Measurements from ENCODE around the gene TNF.
A peak's percentile ranks its signal among the peaks of the same experiment; 100 is the strongest.
"Not testable (repeated sequence)": the region's sequence is repeated elsewhere in the genome, so short reads cannot be mapped to it uniquely, and the experiment has no call there.

The TNF gene

DNA sequence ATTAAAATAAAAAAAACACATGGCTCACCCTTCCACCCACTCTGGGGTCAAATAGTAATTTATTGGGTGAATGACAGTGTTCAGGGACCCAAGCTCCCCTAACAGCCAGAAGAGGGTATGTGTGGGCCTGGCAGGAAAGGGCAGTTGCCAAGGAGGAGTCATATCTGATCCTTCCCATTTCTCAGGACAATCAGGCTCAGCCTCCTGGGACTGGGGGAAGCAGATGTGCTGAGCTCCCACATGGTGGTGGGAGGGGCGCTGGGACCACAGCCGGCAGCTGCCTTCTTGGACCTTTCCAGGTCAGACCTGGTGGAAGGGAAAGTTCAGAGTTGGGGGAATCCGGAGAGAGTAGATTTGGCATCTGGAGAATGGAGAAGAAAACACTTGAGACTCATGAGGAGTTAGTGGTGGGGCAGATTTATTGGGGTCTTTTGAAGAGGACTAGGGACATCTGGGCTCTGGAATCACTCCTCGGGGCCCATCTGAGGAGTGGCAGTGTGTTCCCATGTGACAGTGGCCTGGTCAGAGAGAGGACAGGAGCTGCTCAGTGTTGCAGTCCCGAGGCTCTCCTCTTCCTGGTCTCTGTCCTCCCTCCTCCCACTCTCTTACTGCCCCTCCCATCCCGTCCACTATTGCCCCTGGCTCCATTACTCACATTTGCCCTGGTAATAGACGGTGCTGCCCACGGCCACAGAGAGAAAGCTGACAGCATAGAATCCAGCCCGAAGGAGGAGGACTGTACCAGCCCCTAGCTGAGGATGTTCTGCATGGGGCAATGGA, 13.7 kb downstream of the TNF start:
- DNase-seq, result no peak

DNA sequence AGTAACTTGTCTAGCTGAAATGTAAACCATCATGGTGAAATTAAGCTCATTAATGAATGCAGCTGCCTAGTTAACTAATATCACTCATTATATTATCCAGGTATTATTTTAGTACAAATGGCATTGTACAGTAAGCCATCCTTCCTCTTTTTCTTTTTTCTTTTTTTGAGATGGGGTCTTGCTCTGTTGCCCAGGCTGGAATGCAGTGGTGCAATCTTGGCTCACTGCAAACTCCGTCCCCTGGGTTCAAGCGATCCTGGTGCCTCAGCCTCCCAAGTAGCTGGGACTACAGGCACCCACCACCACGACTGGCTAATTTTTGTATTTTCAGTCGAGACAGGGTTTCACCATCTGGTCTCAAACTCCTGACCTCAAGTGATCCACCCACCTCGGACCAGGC, 15.3 kb downstream of the TNF start:
- DNase-seq, result not testable (repeated sequence)

DNA sequence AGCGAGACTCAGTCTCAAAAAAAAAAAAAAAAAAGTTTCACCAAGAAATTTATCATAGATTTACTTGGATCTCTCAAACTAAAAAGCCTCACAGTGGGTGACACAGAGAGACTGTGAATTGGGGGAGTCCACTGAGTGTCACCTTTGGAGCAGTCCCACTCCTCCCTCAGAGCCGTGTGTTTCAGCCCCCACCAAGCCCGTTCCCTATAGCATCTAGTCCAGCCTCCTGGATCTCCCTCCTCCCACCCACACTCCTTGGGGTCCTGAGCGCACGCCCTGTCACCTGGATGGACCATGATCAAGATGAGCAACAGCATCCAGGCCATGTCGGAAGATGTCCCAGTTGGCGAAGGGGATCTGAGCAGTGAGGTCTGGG, 17.0 kb downstream of the TNF start:
- DNase-seq, result no peak

DNA sequence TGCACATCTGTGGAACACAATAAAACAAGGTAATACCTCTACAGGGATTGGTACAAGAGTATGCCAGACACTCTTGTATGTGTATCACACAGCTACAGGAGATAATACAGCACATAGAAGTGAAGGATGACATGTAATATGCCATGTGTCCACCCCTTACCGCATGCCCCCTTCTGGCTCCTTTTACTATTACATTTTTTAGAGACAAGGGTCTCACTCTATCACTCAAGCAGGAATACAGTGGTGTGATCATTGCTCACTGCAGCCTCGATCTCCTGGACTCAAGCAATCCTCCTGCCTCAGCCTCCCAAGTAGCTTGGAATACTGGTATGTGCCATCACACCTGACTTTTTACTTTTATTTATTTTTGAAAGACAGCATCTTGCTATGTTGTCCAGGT, 21.6 kb downstream of the TNF start:
- no peak for DNase-seq

DNA sequence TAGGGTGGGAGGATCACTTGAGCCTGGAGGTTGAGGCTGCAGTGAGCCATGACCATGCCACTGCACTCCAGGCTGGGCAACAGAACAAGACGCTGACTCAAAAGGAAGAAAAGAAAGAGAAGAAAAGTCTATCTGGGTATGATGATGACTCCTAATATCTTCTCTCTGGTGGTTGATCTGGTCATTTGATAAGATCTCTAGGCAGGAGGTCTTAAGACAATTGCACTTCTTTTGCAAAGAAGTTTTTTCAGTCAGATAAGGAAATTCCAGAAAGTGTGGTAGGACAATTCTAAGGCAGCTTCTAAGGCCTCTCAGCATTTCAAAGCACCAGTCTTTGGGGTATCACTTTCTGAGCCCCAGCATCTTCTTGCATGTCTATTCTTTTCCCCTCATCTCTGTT, 32.0 kb downstream of the TNF start:
- no peak for DNase-seq

DNA sequence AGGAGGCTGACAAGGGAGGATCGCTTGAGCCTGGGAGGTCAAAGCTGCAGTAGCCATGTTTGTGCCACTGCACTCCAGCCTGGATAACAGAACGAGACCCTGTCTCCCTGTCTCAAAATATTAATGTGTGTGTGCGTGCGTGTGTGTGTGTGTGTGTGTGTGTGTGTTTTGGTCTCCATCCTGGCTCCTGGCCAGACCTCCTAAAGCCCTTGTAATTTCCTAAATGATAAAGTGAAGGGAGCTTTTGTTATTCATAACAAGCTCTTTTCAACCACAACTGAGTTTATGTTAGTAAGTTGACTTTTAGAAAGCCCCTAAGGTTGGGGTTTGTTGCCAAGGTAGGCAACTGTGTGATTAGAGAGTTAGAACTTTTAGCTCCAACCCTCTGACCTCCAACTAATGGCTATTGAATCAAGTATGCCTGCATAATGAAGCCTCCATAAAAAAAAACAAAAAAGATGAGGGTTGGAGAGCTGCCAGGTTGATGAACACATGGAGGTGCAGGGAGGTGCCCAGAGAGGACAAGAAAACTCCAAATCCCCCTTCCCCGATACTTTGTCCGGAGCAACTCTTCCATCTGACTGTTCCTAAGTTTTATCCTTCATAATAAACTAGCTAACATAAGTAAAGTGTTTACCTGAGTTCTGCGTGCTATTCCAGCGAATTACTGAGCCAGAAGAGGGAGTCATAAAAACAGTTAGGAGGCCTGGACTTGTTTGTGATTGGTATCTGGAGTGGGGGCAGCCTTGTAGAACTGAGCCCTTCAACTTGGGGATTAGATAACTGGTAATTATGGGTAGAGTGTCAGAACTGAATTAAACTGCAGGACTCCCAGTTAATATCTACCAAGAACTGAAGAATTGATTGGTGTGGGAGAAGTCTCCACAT, 34.4 kb downstream of the TNF start:
- DNase-seq, result no peak

DNA sequence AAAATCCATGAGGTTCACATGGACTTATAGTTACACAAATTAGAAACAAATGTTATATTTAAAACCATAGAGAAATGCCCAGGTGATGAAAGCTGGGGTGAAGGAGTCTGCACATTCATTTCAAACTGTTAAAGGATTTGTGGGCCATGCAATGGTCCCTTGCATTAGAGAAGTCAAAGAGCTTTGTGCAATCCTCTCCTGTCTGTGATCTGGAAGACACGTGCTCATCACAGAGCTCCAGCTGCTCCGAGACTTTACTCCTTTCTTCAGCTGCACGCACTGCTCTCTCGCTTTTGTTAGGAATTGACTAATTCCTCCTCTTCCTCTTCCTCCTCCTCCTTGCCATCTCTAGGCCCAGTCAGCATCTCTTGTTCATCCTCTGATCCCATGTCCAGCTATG, 35.6 kb downstream of the TNF start:
- no peak for DNase-seq

DNA sequence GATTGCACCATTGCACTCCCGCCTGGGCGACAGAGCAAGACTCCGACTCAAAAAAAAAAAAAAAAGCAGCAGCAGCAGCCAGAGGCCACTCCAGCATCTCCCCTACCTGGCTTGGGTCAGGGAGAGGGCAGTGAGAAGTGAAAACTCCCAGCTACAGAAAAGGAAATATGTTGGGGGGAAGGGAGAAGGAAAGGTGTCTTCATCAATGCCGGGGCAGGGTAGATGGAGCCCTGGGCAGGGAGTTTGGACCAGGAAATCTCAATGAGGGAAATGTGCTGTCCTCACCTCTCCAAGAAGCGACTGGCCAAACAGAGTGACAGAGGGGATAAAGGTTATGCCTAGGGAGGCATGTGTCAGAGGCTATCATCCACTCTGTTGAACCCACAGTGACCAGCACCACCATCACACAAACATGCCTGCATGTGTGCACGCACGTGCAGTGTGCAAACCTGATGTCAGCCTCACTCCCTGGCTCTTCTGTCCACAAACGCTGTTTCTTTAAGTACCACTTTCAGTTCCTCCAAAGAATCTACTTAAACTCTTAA, 38.8 kb downstream of the TNF start:
- no peak for DNase-seq

DNA sequence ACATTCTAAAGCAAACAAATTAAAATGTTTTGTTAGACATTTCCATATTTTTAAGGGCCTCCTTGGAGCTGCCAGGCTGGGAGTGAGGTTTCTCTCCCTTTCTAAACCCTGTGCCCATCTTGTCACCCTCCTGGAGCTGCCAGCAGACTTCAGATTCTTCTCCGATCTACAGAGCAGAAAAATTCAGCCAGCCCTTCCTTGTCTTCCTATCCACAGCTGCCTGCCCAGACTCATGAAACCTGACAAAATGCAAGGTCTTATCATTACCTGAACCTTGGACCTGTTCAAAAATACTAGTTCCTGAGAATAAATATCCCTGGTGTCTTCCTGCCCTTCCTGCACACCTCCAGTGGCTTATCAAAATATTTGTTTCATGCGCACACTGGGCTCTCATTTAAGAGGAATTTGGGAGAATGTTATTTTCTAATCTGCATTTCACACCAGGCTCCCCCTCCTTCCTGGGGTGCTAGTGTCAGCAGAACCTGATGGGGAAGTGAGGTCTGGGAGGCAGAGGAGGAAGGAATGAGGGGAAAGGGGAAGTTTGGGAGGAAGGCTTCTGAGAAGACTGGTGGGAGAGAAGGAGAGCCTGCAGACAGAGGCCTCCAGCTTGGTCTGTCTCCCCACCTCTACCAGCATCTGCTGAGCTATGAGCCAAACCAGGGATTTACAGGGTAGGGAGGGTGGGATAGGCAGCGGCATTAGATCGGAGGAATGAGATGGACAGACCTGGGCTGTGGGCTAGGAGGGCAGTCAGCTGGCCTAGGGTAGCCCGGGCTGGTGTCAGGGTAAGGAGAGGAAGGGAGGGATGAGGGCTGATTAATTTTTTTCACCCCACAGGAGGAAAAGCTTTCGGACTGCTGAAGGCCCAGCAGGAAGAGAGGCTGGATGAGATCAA, 39.6 kb downstream of the TNF start, which contains the start of gene AIF1:
TSS of gene AIF1 (plus strand) at position 551 of the 895 bp plus-strand sequence. CDS start at position 647, 96 bp downstream.
- no peak for DNase-seq

DNA sequence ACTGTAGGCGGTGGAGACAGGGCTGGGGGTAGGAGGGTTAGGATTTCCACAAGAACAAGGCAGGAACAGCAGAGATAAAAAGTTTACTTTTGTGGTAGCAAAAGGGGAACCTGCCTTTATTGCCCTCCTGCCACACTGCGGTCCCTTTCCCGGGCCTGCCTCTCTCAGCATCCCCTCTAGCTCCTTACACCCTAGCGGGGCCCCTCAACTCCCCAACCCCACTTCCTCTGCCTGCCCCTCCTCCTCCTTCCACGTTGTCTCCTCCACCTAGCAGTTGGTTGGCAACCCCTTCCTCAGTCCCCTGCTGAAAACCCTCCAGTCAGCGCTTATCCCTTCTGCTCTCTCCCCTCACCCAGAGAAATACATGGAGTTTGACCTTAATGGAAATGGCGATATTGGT, 40.4 kb downstream of the TNF start:
- no peak for DNase-seq

DNA sequence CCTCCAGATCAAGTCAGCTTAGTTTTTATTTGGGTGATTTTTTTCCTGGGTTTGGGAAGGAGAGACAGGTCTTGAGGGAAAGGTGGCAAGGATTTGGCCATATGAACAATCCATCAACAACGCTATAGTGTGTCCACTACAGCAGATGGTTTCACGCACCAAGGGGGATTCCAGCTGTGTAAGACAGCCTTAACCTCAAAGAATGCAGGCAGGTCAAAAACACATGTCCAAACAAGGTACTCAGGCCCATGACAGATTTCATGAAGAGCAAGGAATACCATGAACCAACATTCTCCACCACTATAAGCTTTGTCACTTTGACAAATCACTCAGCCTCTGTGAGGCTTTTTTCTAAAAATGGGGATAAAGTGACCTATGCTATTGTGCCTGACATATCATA, 41.6 kb downstream of the TNF start:
- no peak for DNase-seq

DNA sequence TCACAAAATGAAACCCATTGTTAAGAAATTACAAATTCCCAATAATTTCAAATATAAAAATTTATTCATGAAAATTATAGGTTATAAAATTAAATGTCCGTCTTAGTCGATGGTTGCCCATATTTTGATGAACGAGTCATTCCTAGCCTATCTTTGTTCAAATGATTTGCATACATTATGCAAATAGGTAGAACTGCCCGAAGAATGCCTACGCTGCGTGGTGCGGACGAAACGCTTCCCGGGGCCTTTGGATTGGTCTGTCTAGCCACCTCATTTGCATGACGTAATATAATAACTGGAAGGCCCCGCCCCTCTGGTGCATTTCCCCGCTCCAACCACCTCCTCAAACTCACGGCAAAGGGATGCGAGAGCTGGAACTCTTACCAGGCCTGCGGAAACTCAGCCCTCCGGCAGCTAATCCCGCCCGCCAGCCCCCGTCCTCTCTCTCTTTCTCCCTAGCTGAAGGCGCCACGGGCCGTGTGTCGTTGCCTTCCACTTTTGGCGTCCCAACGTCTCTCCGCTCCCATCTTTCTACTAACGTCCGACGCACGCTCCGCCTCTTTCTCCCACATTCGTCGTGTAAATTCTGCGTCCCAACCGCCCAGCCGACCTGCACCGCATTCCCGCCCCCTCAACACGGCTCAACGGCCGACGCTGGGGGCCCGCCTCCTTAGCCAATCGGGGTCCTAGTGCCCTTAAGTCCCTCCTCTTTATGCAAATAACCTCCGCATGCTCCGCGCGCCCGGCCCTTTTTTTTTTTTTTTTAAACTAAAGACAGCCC, 44.6 kb downstream of the TNF start:
- DNase-seq, result peak; percentile 98

DNA sequence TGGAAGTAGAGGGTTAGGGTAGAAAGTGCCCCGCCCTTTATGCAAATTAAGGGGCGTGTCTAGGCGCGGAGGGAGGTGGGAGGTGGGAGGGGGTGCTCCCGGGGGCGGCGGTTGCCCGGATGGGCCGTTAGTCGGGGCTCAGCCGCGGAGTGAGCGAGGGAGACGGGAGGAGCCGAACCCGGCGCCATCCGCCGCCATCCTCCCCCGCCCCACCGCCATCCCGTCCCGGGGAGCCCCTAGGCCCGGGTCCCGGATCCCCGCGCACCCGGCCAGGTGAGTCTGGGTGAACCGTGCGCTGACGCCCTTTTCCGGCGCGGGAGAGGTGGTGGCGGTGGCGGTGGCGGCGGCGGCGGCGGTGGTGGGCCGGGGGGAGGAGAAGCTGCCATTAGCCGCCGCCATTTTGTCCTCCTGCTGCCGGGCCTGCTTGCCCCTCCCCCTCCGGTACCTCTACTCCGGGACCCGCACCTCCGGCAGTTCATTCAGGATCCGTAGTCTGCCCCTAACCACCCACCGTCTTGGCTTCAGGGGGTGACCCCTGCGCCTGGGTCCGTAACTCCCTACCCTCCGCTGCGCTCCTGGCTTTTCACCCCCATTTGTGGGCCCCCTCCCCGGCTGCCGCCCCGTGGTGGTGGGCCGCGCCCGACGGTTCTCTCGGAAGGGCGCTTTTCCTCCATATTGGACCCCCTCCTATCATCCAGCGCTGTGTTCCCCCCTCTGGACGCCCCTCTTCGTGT, 45.4 kb downstream of the TNF start, which contains the start of gene PRRC2A:
TSS of gene PRRC2A (plus strand) at position 130 of the 734 bp plus-strand sequence. CDS start 2,075 bp downstream, outside the sequence.
- peak; percentile 62 for DNase-seq

DNA sequence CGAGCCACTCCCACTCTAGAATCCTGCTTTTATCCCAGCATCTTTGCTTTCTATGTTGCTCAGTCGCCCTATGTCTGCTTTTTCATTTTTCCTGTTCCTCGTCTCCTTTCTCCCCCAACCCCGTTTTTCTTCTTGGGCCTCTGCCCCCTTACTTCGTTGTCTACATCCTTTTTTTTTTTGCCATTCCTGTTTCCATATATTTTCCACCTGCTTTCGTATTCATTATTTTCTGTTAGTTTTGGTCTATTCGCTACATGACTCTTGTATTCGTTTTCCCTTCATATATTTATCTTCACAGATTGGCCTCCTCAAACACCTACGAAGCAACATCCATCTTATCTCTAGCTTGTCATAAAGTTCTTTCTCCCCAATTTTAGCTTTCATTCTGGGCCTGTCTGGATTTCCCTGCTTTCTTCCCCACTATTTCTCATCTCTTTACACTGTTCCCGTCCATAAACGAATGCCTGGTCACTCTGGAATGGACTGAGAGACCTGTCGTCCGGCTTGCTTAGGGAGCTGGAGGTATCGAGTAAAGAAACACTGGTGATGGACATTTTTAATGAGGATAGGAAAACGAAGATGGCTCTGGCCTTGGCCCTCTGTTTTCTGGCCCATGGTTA, 46.1 kb downstream of the TNF start:
- DNase-seq, result no peak

DNA sequence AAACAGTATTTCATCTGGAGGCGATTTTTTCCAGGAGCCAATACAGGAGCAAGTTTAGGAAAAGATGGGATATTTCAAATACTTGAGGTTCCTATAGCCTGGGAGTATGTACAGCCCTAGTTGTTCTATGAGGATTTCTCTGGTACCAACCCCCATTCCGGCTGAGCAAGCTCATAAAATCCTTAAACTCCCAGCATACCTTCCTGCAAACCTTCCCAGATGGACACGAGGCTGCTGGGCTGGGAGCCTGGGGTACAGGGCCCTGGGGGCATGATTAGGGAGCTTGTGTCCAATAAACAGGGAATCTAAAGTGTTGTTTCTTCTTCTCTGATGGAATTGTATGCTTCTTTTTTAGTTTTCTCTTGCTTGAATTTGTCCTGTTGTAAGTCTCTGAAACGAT, 46.6 kb downstream of the TNF start:
- no peak for DNase-seq

DNA sequence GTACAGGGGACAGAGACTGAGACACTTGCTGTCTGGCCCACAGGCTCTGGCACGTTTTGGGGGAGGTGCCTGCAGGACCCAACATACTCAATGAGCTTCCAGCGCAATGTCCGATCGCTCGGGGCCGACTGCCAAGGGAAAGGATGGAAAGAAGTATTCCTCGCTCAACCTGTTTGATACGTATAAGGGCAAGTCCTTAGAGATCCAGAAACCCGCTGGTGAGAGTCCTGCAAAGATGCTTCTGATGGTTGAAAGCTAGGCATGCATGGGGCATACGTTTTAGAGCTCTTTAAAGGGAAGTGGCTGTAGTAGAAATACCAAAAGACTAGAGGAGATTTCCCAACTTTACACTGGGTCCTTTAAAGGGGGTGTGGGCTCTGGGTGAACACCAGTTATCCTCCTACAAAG, 47.3 kb downstream of the TNF start:
- DNase-seq, result no peak

DNA sequence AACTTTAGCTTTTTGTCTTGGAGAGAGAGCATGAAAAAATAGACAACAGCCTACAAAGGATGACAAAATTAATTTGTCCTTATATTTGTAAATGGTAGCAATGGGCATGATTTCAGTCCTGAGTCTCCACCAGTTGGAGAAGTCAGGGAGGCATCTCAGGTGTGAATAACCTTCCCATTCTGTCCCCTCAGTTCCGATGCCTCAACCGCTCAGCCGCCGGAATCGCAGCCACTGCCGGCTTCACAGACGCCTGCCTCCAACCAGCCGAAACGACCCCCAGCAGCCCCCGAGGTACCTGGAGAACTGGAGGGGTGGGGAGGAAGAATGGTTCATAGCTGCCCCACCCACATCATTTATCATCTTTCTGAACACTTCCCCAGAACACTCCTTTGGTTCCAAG, 48.7 kb downstream of the TNF start:
- DNase-seq, result no peak

DNA sequence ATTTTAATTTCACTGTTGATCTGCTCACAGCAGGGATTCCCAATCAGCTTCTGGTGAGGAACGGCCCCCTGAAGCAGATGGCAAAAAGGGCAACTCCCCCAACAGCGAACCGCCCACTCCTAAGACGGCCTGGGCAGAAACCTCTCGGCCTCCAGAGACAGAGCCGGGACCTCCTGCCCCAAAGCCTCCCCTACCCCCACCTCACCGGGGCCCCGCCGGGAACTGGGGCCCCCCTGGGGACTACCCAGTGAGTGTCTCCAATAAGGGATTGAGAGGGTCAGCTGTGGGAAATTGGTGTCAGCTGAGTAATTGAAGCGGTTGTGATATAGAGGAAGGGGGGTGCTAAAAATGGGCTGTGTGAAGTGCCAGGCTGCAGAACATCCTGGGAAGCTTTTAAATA, 51.6 kb downstream of the TNF start:
- no peak for DNase-seq

DNA sequence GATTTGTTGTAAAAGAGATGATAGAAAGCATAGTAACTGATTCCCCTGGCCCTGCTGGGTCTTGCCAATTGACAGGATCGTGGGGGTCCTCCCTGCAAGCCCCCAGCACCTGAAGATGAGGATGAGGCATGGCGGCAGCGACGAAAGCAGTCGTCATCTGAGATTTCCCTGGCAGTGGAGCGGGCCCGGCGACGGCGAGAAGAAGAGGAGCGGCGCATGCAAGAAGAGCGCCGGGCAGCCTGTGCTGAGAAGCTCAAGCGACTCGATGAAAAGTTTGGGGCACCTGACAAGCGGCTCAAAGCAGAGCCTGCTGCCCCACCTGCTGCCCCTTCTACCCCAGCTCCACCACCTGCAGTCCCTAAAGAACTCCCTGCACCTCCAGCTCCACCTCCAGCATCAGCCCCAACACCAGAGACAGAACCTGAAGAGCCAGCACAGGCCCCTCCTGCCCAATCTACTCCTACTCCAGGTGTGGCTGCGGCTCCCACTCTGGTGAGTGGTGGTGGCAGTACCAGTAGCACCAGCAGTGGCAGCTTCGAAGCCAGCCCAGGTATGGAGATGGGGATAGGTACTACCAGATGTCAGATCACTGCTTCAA, 52.4 kb downstream of the TNF start:
- no peak for DNase-seq
